Head of caudate nucleus (tissue), 42 donors: ENCODE data around the gene IL12B.
A peak's percentile ranks its signal among the peaks of the same experiment; 100 is the strongest.

ENCODE experiments used
- DNase-seq, 42 donors: peaks; one replicate each; pipeline versions ENCODE4 v3.0.0 to v3.0.0-alpha.2; 2020 to 2021; ENCODE audit warnings: mixed read lengths in 7 of 42
- intact Hi-C: fragments of 100-400 bp; cut with DNase I; formaldehyde crosslinking; loops from one replicate; pipeline ENCODE4 v1.15.0; 2022

Gene IL12B

DNA sequence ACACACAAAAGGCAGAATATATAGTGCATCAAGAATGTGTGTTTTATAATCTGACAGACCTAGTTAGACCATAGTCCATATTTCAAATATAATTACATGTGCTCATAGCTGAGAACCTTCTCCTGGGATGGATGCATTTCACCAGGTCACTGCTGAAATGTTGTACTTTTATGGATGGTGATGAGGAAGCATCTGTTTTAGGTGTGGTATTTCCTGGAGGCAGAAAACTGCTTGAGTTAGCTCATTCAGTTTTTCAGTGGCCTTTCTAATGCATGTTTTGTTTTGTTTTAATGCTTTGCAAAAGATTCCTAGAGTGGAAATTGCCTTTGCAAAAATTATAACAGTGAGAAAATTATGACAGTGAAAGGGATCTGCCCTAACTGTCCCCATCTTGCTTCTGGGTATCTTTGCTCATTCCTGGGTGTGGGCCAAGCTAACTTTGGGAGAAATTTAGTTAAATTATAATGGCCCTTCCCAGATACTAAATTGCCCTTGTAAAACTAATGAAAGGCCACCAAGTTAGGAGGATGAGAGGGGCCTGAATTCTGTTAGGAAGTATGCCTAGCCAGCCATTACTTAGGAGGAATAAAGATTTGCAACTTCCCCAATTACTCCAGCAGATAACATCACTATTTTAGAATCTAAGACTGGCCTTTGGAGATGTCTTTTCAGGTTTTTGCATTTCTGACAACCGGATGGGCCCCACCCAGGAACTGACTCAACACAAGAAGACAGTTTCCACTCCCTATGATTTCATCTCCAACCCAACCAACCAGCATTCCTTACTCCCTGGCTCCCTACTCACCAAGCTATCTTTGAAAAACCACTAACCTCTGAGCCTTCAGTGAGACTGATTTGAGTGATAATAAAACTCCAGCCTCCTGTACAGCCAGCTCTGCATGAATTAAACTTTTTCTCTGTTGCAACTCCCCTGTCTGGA, 7.0 kb upstream of the IL12B start:
- no peak for DNase-seq
- intact Hi-C loops, result no loop called here

DNA sequence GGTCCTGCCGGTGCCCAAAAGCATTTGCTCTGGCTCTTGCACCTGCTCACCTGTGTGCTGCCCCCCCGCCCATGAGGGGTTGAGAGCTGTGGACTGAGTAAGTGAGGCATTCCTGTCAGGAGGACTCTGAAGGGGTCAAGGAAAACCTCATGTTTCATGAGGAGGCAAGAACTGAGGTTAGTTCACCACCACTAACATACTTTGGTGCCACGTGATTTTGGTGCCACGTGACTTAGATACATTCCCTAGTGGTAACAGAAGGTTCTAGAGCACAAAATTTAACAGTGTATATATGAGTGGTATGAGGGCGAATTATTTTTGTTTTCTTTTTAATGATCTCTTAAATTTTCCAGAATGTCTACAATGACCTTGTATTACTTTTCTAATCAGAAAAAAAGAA, 6.3 kb upstream of the IL12B start:
- intact Hi-C loops, result no loop called here
- no peak for DNase-seq

DNA sequence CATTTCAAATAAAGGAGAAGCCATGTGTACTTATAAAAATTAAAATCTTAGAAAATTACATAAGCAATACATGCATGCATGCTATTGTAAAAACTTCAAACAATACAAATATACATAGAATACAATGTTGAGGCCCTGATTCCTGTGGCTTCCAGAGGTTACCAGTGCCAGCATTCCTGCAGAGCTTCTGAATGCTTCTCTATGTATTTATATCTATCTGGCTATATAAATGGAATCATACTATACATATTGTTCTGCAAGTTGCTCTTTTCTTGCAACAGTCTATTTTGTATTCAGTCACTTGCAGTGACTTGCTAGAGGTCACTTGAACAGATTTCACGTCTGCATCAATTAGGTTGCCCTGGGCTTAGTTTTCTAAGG, 3.2 kb upstream of the IL12B start:
- intact Hi-C loops, result no loop called here
- no peak for DNase-seq

DNA sequence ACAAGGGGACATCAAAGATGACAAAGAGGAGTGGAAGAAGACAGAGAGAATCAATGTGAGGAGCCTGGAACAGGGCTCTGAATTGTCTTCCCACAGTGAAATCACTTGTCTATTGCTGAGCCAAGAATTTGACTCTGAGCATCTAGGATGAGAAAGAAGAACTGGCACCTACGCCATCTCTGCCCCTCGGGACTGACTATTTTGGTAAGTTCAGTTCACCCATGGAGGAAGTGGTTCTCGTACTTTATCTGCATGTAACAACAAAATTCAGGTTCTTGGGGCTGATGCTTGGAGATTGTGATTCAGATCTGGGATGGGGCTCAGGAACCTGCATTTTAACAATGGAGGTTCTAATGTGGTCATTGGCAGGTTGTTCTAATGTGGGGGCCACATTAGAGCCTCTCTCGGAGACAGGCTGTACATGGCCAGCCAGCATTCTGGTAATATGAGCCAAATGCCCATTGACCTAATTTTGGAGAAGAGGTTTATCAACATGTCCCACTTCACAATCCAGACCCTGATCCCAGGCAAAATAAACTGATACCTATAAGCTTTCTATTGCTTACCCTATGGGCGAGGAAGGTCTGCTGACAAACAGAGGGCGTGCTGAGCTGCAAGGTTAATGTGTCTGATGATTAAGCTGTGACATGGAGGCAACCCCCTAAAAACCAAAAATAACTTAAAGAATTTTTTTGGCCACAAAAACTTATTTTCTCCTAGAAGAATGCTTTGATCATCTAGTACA, 2.7 kb upstream of the IL12B start:
- peak in 1 of 42 donors; percentile 25 for DNase-seq
- intact Hi-C loops, result no loop called here

DNA sequence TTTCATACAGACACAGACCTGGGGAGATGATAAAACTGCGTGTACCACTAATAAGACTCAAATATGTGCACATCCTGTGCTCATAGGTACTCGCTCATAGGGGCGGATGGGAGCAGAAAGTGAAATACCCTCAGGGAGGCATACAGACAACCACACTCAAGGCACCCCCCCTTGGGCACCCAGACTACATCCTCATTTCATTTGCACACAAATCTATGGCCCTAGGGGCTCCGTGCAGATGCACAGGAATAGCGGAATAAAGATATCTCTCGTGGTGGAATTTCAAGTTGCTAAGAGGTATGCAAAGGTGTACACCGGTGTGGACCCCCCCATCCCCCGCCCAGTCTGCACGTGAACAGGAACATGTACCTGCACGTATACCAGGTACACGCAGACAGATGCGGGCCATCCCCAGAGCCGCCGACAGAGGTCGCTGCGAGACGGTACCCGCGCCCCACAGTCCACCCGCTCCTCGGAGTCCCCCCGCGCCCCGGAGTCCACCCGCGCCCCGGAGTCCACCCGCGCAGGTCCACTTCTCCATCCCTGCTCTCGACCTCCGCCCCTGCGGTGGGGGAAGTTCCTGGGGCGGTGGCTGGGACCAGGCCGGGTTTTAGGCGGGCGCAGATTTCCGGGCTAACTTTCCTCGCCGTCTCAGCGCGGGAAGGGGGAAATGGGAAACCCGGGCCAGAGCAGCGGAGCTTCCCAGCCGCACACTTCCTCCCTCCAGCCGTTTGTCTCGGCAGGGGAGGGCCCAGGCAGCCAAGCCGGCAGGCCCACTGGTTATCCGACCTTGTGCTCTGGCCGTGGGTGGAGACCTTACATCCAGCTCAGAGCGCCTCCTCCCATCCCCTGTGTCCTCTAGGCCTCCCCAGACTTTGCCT, 1.0 kb upstream of the IL12B start:
- intact Hi-C loops, result no loop called here
- peak; percentile 27 to 84 (median 67) for DNase-seq

DNA sequence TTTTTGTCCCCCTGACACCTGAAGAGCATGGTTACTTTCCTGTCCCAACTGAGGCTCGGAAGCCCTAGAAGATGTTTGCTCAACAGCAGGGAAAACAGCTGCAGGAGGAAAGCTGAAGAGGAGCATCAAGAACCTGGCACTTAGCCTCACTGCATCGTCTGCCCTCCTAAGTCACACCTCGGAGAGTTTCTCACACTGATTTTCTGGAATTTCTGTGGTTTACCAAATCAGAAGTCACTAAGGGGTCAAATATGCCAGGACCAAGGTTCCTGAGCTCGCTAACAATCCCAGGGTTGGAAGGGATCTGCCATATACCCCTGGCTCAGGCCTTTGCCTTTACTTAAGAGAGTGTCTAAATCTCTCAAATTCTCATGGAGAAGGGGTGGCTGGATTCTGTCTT, 5.3 kb downstream of the IL12B start:
- intact Hi-C loops, result no loop called here

DNA sequence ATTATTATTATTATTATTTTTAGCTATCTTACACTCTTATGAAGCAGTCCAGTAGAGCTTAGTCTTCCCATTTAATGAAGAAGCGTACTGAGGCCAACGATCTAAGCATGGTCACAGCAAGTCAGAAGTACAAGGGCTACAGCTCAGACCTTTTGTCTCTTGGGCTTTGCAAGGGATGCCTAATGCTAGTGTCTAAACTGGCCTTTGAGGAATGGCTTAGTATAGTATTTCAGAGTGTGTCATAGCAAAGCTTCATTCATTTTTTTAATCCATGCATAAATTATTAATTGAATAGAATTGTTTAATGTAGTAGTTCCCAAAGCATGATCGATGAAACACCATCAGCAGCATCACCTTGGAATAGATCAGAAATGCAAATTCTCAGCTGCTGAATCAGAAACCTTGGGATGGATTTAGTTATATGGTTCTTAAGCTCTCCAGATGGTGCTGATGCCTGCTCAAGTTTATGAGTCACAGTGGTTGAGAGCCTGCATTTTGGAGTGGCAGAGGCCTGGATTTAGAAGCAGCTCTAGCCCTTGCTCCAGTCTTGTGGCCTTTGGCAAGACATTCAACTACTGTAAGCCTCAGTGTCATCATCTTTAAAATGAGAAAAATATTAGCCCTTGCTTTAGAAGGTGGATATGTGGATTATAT, 6.1 kb downstream of the IL12B start:
- DNase-seq, result no peak
- intact Hi-C loops, result no loop called here

More for the DNA sequence above, 5.3 kb downstream of the IL12B start:
- DNase-seq, result no peak

DNA sequence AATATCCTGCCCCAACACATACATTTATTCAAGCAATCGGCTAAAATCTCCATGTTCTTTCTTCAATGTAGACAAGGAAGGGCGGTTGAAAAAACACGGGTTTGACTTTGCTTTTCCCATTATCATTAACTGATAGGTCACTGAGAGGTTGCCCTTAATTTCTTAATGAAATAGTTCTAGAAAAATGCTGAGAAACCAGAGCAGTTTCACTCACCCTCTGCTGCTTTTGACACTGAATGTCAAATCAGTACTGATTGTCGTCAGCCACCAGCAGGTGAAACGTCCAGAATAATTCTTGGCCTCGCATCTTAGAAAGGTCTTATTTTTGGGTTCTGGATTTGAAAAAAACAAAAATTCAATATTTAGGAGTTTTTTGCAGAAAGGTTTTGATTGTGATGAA, 8.1 kb downstream of the IL12B start:
- intact Hi-C loops, result no loop called here
- DNase-seq, result no peak

DNA sequence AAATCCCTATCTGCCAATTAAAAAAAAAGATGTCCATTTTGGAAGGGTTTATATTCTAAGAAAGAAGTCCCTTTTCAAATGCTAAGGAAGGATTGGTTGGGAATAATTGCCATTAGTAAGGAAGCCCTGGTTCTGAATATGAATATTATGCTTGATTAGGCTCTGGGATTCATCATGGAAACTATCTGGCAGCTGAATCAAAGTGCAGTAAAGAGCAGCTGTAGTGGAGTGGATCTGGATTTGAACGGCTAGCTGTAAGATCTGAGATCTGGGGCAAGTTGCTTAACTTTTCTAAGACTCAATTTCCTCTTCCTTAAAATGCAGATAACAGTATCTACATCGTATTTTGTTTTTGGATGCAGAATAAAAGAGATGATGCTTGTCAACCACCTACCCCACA, 10.5 kb downstream of the IL12B start:
- DNase-seq, result no peak
- intact Hi-C loops, result no loop called here

DNA sequence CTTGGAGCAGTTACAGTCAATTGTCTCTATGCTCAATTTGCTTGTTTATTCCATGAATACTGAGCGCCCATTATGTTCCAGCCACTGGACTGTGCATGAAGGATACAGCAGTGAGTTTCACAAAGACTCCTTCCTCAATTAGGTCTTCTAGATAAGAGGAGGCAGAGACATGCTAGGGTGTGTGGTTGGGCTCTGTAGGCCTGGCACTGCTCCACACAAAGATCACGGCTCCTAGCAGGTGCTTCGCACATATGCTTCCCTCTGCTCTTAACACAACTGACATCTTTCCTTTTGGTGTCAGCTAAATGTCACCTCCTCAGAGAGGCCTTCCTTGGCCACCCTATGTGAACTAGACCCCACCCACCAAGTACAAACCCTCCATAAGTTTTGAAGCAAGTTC, 10.9 kb downstream of the IL12B start:
- intact Hi-C loops, result no loop called here
- peak in 1 of 42 donors; percentile 16 for DNase-seq

DNA sequence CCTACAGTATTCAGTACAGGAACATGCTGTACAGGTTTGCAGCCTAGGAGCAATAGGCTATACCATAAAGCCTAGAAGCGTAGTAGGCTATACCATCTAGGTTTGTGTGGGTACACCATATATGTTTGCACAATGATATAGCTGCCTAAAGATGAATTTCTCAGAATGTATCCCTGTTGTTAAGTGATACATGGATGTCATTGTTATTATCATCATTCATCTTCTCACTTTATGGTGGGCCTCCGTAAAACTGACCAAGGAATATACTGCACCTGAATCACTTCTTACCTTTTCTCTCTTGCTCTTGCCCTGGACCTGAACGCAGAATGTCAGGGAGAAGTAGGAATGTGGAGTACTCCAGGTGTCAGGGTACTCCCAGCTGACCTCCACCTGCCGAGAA, 11.8 kb downstream of the IL12B start:
- intact Hi-C loops, result no loop called here
- no peak for DNase-seq

DNA sequence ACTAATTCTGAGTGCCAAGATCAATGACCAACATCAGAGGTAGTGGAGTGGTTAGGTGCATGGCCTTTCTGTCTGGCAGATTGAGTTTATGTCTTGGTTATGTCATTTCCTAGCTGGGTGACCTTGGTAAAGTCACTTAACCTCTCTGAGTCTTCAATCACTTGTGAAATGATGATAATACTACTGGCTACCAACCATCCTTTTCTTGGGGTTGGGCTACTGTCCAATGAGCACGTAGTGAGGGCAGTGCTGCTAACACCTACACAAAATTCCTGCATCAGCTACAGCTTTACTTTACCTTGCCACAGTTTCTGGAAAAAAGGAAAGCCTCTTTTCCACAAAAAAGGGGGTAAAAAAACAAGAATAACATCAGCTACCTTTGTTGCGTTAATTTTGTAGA, 12.4 kb downstream of the IL12B start:
- intact Hi-C loops, result no loop called here
- DNase-seq, result no peak

DNA sequence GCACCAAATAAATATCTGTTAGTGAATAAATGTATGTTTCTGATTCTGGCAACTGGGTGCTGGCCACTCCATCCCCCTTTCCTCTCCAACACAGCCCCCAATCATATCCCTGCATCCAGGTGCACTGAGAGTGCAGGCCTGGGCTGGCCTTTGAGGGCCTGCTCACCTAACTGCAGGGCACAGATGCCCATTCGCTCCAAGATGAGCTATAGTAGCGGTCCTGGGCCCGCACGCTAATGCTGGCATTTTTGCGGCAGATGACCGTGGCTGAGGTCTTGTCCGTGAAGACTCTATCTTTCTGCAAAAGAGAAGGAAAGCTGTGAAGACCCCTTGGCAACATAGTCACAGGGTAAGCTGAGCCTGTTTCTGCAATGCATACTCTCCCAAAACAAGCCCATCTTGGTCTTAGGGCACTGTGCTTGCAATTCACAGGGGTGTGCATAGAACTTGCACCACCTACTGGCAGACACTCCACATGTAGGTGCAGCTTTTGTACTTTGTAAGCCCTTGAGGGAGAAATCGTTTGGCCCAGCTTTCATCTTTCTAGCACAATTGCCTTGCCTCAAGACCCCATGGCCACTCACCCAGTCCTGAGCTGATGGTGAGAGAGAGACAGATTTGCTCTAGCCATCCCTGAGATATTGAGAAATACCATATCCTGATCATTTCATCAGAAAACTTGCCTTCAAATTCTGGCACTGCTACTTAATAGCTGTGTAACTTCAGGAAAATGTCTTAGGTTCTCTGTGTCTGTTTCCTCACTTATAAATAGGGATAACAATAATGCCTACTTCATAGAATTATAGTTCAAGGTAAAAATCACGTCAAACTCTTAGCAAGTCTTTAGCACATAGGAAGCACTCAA, 13.5 kb downstream of the IL12B start:
- intact Hi-C loops, result no loop called here
- peak in 24 of 42 donors; percentile 16 to 64 (median 39) for DNase-seq

DNA sequence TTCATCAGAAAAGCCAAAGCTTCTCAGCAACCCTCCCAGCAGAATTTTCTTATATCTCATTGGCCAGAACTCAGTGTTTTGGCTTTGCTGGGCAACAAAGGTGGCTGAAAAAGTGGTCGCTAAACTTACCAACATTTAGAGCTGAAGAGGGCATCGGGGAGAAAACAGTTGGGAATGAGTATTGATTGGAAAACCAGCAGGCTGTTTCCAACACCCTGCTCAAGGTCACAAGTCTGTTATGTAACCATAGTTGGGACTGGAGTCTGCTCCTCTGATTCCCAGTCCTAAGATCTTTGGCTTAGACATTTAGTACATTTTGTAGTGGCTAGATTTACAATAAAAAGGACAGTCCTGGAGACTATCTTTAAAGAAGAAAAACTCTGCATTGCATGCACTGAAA, 17.1 kb downstream of the IL12B start:
- intact Hi-C loops, result no loop called here
- DNase-seq, result no peak

DNA sequence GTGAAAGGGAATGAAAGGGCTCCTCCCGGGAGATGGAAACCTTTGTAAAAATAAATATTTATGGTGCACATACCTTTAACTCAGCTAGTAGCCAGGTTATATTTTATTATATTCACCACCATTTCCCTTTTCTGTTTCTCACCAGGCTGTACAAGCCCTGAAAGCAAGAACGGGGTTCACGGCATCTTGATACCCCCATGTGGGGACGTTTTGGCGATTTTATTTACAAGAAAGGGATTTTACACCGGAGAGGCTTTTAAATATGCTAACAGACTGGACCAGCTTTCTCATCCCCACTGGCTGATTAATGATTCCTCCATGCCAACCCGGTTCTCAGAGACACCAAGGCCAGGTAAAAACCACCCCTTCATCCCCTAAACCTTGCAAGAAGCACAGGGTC, 19.2 kb downstream of the IL12B start:
- no peak for DNase-seq
- intact Hi-C loops, result no loop called here

DNA sequence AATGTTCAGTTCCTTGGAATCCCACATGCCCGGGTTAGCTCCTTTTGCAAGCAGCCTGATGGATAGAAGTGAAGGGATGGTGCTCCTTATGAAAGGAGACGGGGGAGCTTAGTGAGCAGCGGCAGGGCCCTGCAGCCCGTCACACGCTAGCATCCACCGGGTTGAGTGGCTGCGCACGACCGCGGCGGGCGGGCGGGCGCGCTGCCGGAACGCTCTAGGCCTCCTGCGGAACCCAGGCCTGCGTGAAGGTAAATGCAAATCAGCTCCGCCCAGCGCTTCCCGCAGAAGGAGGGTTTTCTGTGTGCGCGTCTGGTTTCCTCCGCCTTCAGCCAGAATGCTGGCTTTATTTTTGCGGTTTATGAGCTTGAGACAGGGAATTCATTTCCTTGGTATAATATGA, 19.8 kb downstream of the IL12B start:
- peak in 41 of 42 donors; percentile 8 to 77 (median 57) for DNase-seq
- intact Hi-C loops, result no loop called here

DNA sequence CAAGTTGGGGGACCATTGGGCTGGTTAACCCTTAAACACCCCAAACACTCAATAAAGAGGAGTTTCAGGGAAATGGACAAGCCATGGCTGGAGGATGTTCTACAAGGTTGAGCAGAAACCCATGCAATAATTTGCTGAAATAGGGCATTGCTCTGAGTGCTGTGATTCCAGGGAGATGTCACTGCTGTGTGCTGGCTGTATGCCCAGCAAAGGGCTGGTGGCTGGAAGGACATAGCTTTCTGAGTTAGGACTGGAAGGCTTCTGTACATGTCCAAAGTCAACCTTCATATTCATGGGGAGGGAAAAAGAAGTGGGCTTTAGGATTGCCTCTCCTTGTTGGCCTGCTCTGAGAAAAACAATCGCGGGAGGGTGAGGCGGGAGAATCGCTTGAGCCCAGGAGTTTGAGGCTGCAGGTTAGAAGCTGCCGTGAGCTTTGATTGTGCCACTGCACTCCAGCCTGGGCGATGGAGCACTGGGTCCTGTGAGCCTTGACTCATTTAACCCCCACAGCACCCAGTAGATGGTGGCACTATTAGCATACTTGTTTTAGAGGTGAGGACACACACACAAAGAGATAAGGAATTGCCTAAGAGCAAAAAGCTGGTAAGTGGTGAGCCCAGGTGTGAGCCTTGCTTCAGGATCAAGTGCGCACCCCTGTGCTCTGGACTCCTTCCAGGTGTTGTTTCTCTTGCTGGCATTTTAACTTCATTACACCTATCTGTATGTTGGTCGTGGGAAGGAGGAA, 20.4 kb downstream of the IL12B start:
- intact Hi-C loops, result no loop called here
- DNase-seq, result peak in 1 of 42 donors; percentile 7
